ENCODE data around the gene LTBP1.

Gene LTBP1

GRCh38 chr2:33077311-33077710, 130.6 kb downstream of the LTBP1 start:
- DNase-seq (ENCODE audit: low read depth, low spot score), result no peak
- POLR2A ChIA-PET, result no interaction called here
- TF ChIP-seq, protein P1, sequence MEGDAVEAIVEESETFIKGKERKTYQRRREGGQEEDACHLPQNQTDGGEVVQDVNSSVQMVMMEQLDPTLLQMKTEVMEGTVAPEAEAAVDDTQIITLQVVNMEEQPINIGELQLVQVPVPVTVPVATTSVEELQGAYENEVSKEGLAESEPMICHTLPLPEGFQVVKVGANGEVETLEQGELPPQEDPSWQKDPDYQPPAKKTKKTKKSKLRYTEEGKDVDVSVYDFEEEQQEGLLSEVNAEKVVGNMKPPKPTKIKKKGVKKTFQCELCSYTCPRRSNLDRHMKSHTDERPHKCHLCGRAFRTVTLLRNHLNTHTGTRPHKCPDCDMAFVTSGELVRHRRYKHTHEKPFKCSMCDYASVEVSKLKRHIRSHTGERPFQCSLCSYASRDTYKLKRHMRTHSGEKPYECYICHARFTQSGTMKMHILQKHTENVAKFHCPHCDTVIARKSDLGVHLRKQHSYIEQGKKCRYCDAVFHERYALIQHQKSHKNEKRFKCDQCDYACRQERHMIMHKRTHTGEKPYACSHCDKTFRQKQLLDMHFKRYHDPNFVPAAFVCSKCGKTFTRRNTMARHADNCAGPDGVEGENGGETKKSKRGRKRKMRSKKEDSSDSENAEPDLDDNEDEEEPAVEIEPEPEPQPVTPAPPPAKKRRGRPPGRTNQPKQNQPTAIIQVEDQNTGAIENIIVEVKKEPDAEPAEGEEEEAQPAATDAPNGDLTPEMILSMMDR (IDR thresholded peaks at IDR 0.05; ENCODE audit: insufficient read depth, low read length, missing control alignments), result no peak
- no peak overlapping the region for H3K4me3 ChIP-seq (ENCODE audit: low read depth, low read length)
- CTCF ChIA-PET, result no interaction called here

GRCh38 chr2:33077844-33078243, 131.1 kb downstream of the LTBP1 start:
- CTCF ChIA-PET, result no interaction called here
- TF ChIP-seq, protein P1 (IDR thresholded peaks at IDR 0.05; ENCODE audit: insufficient read depth, low read length, missing control alignments), result no peak
- POLR2A ChIA-PET, result no interaction called here
- no peak for DNase-seq (ENCODE audit: low read depth, low spot score)
- no peak overlapping the region for H3K4me3 ChIP-seq (ENCODE audit: low read depth, low read length)

GRCh38 chr2:33081691-33082090, 134.9 kb downstream of the LTBP1 start:
- TF ChIP-seq, protein P1 (IDR thresholded peaks at IDR 0.05; ENCODE audit: insufficient read depth, low read length, missing control alignments), result no peak
- no peak for DNase-seq (ENCODE audit: low read depth, low spot score)
- ChIA-PET POLR2A (no interaction called here), CTCF (no interaction called here)
- H3K4me3 ChIP-seq (ENCODE audit: low read depth, low read length), result no peak overlapping the region

- ChIA-PET POLR2A (no interaction called here), CTCF (interaction anchor here (1.4 kb wide), 1 partner anchor 12 kb away, joined by 3 read pairs; no protein-coding TSS in a partner anchor)
- no peak for DNase-seq (ENCODE audit: low read depth, low spot score)
- TF ChIP-seq, protein P1 (IDR thresholded peaks at IDR 0.05; ENCODE audit: insufficient read depth, low read length, missing control alignments), result no peak
- H3K4me3 ChIP-seq (ENCODE audit: low read depth, low read length), result no peak overlapping the region
Observed at GRCh38 chr2:33083699-33084387, 137.1 kb downstream of the LTBP1 start.

GRCh38 chr2:33084433-33084832, 137.7 kb downstream of the LTBP1 start:
- H3K4me3 ChIP-seq (ENCODE audit: low read depth, low read length), result no peak overlapping the region
- CTCF ChIA-PET, result no interaction called here
- TF ChIP-seq, protein P1 (IDR thresholded peaks at IDR 0.05; ENCODE audit: insufficient read depth, low read length, missing control alignments), result no peak
- DNase-seq (ENCODE audit: low read depth, low spot score), result no peak
- POLR2A ChIA-PET, result no interaction called here

DNA sequence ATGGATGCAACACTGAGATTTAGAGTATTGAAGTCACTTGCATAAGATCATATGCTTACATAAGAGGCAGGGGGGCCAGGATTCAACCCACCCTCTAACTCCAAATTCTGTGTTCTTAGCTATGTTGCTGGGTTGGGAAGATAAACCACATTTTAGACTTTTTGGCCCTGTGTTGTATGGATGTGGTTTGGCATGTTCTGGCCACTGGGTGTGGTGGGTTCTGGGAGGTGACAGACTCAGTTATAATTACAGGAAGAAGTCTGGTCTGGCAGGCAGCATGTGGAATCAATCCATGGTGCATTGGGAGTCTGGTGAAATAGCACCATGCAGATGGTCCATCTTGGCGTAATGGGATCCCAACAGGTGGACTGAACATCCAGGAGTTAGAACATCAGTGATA, 138.9 kb downstream of the LTBP1 start:
- no peak for DNase-seq (ENCODE audit: low read depth, low spot score)
- no peak overlapping the region for H3K4me3 ChIP-seq (ENCODE audit: low read depth, low read length)
- POLR2A ChIA-PET, result interaction anchor here (1.0 kb wide), 1 partner anchor 23 kb away, joined by 3 read pairs; no protein-coding TSS in a partner anchor
- CTCF ChIA-PET, result interaction anchor here (1.4 kb wide), 1 partner anchor 50 kb away, joined by 3 read pairs; no protein-coding TSS in a partner anchor
- TF ChIP-seq, protein P1 (IDR thresholded peaks at IDR 0.05; ENCODE audit: insufficient read depth, low read length, missing control alignments), result no peak
